ENCODE data around the gene ZNF385D.

ZNF385D gene

DNA sequence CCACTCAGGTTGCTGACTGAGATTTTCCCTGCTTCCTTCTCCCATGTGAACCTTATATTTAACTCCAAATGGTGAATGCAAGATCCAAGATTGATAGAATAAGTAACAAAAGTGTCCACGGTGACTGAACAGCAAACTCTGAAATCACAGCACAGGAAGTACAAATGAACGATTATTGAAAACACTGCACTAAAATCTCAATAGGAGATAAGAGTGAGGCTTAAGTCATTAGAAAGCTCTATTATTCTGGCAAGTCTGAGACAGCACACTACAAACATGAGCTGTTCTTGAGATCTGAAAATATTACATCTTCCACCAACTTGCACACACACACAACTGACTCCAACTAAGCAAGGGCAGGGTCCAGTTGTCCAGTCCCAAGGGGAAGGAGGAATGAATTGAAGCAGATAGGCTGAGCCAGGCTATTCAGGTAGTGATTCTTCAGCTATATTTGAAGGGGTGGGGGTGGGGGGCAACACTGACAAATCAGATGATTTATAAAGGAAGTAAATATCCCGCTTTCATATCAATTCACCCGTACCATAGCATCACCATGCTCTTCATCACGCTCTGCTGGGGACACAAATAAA lies 2.9 kb downstream of the ZNF385D start:
- ATAC-seq: no peak

DNA sequence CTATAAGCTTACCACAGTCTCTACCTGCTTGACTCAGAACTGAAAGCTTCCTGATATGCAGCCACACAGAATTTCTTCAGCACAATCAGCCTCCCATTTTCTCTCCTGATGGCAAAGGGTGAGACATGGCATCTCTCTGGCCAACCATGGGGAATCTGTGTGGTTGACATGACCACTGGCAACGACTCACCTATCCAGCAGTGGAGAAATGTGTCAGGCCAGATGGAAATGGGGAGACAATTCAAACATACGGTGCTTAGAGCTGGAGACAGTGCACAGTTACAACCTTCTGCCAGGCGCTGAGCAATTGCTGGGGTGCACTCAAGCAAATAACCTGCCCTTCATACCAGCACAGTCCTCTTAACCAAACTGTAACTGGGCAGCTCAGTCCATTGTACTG lies 3.6 kb downstream of the ZNF385D start:
- ATAC-seq: no peak

DNA sequence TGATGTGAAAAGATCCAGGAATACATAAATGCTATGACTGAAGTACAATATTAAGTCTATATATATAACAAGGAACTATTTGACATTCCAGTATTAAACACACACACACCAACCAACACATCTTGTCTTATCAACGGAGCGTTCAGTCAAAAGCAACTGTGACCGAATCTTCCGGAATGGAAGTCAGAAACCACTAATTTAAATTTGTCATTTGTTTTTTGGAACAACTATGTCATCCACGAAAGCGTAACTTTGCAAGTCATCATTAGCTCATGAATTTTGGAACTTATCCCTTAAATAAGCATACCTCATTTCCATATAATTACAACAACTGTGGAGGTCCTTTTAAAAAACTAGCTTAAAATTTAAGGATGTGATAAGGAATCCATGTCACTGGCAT lies 5.0 kb downstream of the ZNF385D start:
- ATAC-seq: no peak

DNA sequence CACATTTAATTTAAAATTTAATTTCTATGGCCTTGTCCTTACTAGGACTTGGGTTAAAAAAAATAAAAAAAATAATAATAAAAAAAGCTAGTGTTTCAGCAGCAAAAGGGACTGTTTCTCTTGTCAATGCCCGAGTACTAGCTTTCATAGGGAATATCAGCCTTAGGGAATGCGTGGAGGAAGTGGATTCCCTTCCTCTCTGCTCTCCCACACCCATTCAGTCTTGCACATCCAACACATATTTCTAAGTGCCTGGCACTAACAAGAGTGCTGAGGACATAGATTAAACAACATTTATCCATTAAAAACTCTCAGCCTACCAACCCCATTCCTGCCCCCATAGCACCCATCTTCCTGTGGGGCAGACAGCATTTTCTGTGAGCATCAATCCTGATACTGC lies 6.2 kb downstream of the ZNF385D start:
- no peak for ATAC-seq

DNA sequence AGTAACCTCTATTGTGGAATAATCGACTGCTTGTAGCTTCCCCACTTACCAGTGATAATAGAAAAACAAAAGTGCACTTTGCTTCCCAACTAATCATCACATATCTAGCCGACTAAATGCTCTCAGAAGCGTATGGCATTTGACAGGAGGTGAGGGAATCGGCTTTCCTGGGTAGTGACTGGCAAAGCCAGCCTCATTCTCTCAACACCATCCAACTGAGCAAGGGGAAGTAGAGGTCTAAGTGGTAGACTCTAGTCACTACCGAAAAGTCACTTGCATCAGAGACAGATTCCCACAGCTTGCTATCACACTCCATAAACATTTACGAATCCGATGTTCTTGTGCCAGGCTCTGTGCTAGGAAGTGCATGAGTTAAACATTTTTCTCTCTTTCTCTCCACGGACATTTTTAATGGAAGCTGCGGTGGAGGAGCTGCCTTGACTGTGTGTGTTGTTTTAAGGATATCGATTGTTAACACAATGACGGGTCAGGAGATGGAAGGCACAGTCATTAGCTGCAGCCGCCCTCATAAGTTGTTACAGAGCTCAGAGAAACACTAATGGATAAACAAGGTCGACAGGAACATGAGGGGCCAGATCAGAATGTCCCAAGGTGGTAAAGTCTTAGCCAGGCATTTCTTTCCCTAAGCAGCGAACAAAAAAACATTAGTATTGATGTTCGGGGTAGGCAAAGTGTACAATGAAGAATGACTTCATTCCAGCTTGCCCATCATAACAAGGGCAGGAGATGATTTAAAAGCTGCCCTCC lies 11.9 kb downstream of the ZNF385D start:
- ATAC-seq: no peak

DNA sequence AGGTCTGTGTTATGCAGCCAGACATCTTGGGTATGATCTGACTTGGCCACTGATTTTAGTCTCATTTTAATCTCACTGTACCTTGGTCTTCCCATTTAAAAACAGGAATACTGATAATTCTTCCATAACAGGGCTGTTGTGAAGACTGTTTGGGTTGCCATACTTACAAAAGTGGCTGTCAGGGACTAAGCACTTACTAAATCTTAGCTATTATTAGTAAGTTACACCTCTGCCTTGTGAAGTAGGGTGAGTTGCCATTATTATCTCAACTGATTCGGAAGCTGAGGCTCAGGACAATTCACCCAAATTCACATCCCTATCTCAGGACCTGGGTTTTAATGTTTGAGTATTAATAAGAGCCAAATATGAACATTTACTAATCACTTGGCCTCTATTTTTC lies 12.7 kb downstream of the ZNF385D start:
- no peak for ATAC-seq

DNA sequence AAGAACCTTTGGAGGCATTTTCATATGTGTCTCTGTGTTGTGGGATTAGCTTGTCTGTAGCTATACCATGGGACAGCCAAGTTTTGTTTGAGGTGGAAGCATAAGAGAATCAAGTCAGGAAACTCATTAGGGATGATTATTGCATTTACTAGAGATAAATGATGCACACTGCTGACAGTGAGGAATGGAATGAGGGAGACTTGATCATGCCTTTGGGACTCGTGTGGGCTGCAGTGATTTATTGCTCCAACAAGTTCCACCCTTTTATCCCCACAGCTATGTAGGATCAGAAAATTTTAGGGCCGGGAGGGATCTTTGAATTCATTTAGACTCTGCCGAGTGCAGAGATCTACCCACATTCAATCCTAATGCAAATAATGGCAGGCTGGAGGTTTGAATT lies 16.3 kb downstream of the ZNF385D start:
- ATAC-seq: no peak

DNA sequence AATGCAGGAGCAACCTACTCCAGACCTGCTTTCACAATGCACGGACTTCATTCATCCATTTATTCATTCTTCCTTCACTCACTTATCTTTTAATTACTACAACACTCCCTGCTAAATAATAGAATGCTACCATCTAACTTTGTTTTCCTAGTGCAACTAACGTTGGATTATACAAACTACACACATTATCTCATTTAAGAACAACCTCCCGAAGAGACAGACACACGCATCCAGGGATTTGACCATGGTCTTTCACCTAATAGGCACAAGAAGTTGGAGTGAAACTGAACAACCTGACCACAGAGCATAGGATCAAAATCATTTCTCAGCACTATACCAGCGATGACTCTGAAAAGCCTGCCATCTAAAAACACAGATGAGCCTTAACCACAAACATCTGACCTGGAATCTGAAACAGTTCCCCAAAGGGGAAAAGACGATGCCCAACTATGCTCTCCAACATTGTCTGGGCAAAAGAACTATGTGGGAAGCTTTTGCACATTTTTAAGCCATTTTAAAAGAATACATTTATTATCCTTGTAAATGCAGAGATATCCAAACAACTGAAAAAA lies 21.0 kb downstream of the ZNF385D start:
- ATAC-seq: no peak

DNA sequence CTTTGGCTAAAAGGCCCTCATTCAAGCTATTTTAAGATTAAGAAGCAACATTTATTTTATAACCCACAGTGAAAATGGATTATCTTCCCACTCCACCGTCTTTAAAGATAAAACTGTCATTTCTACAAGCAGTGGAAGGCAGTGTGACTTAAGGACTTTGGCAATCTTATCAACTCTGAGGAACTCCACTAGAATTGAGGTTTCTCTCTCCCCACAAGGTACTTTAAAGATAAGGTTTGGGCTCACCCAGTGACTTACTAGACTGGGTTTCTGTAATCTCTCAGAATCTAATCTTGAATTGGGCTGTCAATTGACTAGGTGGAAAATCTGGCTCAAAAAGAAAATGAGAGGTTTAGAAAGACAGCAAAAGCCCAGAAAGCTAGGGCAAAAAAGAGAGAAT lies 21.7 kb downstream of the ZNF385D start:
- no peak for ATAC-seq

DNA sequence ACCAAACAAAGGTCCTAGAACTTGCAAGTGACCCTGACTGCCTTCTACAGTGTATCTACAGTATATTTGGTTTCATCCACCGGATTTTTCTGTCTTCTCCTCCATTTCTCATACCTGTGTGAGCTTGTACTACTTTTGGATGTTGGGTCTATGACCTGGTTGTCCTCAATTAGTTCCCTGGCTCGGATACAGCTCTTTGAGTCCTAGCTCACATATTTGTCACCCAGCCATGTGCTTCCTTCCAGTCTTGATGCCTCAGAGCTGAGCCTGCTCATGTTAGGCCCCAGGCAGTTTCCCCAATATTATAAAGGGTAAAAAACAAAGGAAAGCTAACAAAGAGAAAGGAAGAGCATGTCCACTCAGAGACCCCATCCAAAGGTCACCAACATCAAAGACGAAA lies 28.2 kb downstream of the ZNF385D start:
- no peak for ATAC-seq

DNA sequence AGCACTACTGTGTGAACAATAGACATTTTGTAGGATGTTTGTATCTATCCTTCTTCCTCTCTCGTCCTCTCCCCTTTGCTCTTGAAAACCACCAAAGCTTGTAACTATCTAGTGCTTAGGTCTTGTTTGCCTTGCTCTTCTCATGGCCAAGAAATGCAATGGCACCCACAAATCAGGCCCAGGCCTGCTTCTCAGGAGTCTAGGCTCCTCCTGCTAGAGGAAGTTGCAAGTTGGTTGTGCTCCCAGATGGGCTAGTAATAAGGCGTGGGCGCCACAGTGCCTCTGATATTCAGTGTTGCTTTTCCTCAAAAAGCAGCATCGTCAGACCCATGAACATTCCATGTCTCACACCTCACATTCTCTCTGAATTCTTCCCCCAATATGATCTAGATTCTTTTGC lies 28.7 kb downstream of the ZNF385D start:
- ATAC-seq: no peak

DNA sequence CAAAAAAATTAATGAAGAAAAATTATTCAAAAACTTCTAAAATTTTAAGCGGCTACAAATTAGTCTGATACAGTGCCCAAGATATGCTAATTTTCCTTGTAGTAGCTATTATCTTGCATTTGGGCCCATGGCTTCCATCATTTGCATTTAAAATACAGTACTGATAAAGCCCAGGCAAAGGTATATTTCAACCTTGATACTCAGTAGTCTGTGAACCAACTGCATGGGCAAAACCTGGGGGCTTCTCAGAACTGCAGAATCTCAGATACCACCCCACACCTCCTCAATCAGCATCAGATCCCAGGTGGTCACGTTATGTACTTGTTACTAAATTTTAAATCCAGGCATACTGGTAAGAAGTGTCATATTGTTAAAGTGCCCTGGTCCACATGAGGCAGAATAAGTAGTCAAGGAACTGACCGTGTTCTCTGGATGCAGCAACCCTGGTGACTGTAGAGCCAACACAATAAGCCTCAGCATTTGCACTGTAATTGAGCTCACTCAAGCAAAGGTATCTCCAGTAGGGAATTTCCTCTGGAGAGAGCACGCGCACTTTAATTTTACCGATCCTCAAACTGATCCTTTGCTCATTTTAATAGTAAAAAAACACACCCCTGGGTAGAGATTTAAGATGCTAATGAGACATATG lies 31.9 kb downstream of the ZNF385D start:
- no peak for ATAC-seq

DNA sequence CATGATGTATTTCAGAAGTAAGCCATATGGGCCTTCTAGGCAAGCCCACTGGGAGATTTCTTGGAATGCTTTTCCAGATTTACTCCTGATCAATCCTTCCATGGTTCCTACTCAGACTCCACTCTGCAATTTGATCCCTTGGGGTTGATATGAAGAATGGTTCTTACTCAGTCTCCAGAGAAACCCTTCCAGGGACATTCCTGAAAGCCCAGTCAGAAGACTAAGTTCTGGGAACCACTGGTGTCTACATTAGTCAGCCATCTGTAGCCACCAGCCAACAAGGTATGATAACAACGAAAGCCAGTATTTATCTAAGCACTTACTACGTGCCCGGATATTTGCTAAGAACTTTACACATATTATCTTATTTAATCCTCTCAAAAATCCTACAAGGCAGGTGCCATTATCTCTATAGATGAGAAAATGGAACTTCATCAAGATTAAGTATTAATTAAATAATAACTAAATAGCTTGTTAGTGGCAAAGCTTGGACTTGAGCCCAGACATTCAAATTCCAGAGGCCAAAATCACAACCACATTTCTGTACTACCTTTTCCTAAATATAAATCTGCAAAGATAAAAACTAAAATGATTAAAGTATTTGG lies 32.7 kb downstream of the ZNF385D start:
- no peak for ATAC-seq

DNA sequence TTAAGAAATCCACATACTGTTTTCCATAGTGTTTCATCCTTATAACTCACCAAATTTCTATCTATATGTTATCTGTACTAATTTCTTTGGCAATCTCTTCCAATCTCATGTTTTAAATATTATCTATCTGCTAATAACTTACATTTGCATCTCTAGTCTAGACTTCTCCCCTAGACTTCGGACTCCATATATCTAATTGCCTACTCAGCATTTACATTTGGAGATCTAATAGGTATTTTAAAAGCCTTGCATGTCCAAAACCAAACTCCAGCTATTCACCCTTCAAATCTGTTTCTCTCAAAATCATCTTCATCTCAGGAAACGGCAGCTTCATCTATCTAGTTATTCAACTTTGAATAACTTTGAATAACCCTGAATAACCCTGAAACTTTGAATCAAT lies 35.3 kb downstream of the ZNF385D start:
- ATAC-seq: no peak

DNA sequence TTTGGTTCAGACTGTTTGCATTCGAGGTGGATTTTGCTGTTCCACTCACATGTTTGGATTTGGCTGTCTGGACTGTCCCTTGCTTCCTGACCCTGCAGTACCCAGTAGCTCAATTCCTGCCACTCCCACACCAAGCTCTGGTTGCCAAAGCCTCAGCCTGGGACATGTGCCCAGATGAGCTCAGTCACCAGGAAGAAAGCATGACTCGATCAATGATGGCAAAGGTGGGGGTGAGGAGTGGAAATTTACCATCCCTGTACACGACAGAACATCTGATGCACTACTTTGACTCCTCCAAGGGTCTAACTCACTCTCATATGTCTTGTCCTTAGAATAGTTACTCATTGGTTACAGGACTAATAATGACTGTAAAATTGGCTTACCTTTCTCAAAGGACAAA lies 45.2 kb downstream of the ZNF385D start:
- ATAC-seq: no peak

DNA sequence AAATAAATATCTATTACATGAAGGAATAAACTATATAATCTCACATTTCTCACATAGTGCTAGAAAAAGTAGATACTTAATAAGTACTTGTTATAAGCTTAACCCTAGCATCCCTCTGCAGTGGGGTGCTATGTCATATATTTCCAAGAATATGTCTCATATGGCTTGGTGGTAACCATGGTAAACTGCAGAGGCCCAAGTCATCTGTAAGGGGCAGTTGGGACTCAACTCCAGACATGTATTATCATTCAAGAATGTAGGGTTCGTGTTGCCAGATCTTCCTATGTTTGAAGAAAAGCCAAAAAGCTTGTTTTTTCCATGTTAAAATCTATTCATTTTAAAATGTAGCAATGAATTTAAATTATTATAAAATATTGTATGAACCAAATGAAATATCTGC lies 46.2 kb downstream of the ZNF385D start:
- ATAC-seq: no peak

DNA sequence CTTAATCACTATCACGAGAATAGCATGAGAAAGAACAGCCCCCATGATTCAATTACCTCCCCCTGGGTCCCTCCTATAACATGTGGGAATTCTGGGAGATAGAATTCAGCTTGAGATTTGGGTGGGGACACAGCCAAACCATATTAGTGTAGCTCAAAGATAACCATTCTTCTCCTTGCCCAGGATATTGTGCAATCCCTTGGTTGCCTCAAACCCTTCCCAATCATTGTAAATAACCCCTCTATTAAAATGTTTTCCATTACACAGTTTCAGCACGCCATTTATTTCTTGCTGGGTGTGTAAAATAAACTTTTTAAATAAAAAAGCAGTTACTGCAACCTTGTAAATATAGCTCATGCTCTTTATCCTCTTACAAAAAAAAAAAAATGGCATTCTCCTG lies 47.7 kb downstream of the ZNF385D start:
- no peak for ATAC-seq

DNA sequence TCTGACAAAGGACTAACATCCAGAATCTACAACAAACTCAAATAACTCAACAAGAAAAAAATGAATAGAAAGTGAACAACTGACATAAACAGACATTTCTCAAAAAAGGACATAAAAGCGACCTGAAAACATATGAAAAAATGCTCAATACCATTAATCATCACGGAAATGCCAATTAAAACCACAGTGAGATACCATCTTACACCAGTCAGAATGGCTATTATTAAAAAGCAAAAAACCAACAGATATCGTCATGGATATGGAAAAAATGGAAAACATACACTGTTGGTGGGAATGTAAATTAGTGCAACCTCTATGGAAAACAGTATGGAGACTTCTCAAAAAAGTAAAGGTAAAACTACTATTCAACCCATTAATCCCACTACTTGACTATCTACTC lies 53.3 kb downstream of the ZNF385D start:
- no peak for ATAC-seq

DNA sequence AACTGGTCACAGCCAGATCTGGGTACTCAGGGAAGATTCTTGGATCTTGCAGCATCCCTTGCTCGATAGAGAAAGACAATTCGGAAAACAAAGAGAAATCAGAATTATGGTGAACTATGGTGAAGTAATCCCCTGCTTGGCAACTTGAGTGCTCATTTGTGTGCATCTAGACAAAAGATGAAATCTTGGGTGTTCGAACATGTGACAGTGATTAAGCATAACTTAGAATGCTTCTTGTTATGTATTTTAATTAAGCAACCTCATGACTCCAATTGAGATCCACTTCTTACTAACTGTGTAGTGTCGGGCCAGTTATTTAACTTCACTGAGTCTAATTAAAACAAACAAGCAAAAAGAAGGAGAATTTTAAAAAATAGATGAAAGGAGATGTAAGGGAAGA lies 56.5 kb downstream of the ZNF385D start:
- ATAC-seq: no peak

DNA sequence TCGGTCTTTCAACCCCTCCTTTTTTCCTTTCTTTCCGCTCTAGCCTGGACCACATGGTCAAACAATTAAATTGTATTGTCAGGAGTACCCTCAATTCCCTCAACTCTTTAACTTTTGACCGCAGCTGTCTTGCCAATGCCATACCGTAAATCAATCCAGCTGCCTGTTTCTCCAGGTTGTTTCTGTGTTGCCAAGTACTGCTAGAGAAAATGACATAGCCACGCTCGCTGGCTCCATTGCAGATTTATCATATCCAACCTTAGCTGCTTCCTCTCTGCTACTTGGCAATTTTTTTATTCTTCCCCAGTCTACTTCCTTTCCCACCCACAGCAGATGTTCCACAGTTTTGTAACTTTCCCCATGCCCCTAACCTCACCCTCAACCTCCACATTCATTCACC lies 60.0 kb downstream of the ZNF385D start:
- no peak for ATAC-seq

DNA sequence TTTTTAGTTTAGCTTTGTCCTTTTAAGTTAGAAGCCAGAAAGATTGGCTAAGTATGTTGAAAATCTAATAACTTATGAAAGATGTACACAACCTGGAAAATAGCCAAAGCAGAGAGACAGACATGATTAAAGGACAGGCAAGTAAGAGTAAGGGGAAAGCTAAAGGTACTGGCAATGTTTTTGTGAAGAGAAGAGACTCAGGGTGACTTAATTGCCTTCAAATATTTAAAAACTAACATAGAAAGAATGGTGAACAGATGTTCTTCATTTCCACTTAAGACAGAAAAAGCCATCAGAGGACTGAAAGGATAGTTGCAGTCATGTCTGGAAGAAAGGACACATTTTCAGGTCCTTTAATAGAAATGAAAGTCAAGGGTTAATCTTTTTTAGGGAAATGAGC lies 68.8 kb downstream of the ZNF385D start:
- no peak for ATAC-seq

DNA sequence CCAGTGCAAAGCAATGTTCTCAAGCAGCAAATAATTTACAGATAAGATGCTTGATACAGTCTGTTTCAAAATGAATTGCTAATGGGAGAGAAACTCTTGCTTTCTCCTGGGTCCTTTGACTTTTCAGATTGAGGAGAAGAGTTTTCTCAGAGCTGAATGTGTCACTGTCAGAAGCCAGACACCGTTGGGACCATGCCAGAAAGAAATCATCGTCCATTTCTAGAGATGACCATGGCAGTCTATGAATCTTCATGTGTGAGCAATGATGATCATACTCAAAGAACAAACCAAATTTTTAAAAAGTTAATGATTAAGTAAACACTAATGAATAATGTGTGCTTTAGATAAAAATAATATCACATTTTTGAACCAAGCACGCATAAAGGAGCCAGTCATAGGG lies 77.6 kb downstream of the ZNF385D start:
- ATAC-seq: no peak

DNA sequence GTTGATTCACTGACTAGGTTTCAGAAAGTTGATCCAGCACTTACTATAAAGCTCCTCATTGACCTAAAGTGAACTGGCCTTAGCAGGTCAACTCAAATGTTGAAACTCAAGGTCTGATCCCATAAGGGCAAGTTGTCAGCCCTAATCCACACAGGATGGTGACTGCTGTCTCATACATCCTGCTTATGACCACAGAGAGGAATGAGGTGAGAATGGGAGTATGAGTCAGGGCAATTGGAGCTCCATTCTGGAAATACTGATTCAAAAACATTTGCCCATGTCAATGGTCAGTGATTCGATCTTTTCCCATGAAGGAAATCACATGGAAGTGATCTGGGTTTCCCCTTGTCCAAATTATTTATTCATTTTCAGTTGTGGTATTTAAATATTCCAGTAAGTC lies 78.7 kb downstream of the ZNF385D start:
- no peak for ATAC-seq

DNA sequence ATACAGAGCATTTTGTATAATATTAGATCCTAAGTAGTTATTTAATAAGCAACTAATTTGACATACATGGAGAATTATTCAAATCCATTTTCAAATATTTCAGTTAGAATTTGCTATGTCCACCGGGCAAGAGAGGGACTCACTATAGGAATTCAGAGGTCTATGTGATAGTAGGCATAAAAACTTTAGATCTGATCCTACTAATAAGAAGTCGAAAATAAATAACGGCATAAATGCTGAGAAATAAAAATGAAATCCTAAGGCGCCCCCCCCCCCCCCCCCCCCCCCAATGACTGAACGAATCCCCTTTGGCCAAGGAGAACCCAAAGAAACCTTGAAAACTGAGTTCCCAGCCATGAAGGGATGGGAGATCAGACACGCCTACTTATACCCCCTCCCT lies 80.6 kb downstream of the ZNF385D start:
- no peak for ATAC-seq

Data from activated CD4-positive, CD25-positive, alpha-beta regulatory T cell treated with anti-CD3 and anti-CD28 coated beads, Interleukin-2, amount 50 U/mL, for 24 hours (primary cell).